ENCODE measurements around the gene NUP214.
"Not testable (repeated sequence)": the region's sequence is repeated elsewhere in the genome, so short reads cannot be mapped to it uniquely, and the experiment has no call there.

The NUP214 gene

GRCh38 chr9:131161585-131161984 is 36.2 kb downstream of the NUP214 start:
- DNase-seq (ENCODE audit: low spot score) = no peak

GRCh38 chr9:131162886-131163285 is 37.5 kb downstream of the NUP214 start:
- no peak for DNase-seq (ENCODE audit: low spot score)

- DNase-seq (ENCODE audit: low spot score) = no peak
Observed at GRCh38 chr9:131165523-131165922, 40.1 kb downstream of the NUP214 start.

- no peak for DNase-seq (ENCODE audit: low spot score)
Observed at GRCh38 chr9:131167146-131167692, 41.8 kb downstream of the NUP214 start.

GRCh38 chr9:131167936-131168335 is 42.5 kb downstream of the NUP214 start:
- DNase-seq (ENCODE audit: low spot score) = no peak

- DNase-seq (ENCODE audit: low spot score) = no peak
Observed at GRCh38 chr9:131169563-131170240, 44.3 kb downstream of the NUP214 start.

- no peak for DNase-seq (ENCODE audit: low spot score)
Observed at GRCh38 chr9:131173995-131174394, 48.6 kb downstream of the NUP214 start.

- no peak for DNase-seq (ENCODE audit: low spot score)
Observed at GRCh38 chr9:131174681-131175239, 49.4 kb downstream of the NUP214 start.

- DNase-seq (ENCODE audit: low spot score) = no peak
Observed at GRCh38 chr9:131177898-131178297, 52.5 kb downstream of the NUP214 start.

- peak; percentile 77 for DNase-seq (ENCODE audit: low spot score)
Observed at GRCh38 chr9:131178382-131178781, 53.0 kb downstream of the NUP214 start.

- DNase-seq (ENCODE audit: low spot score) = no peak
Observed at GRCh38 chr9:131178926-131179325, 53.5 kb downstream of the NUP214 start.

- no peak for DNase-seq (ENCODE audit: low spot score)
Observed at GRCh38 chr9:131179561-131180219, 54.3 kb downstream of the NUP214 start.

GRCh38 chr9:131180454-131180853 is 55.1 kb downstream of the NUP214 start:
- DNase-seq (ENCODE audit: low spot score) = no peak

GRCh38 chr9:131181091-131181681 is 55.8 kb downstream of the NUP214 start:
- no peak for DNase-seq (ENCODE audit: low spot score)

GRCh38 chr9:131185924-131186323 is 60.5 kb downstream of the NUP214 start:
- no peak for DNase-seq (ENCODE audit: low spot score)

- DNase-seq (ENCODE audit: low spot score) = no peak
Observed at GRCh38 chr9:131186622-131187021, 61.2 kb downstream of the NUP214 start.

- DNase-seq (ENCODE audit: low spot score) = no peak
Observed at GRCh38 chr9:131187957-131188356, 62.6 kb downstream of the NUP214 start.

- DNase-seq (ENCODE audit: low spot score) = no peak
Observed at GRCh38 chr9:131188976-131189375, 63.6 kb downstream of the NUP214 start.

GRCh38 chr9:131190191-131190590 is 64.8 kb downstream of the NUP214 start:
- no peak for DNase-seq (ENCODE audit: low spot score)

- DNase-seq (ENCODE audit: low spot score) = not testable (repeated sequence)
Observed at GRCh38 chr9:131191032-131191431, 65.6 kb downstream of the NUP214 start.

GRCh38 chr9:131191857-131192256 is 66.5 kb downstream of the NUP214 start:
- DNase-seq (ENCODE audit: low spot score) = no peak

GRCh38 chr9:131193051-131193450 is 67.7 kb downstream of the NUP214 start:
- no peak for DNase-seq (ENCODE audit: low spot score)

- no peak for DNase-seq (ENCODE audit: low spot score)
Observed at GRCh38 chr9:131194762-131195161, 69.4 kb downstream of the NUP214 start.

Data from CD4-positive, alpha-beta T cell treated with Interleukin-6 at 100 ng/mL for 8 hours (primary cell).